ENCODE data around the gene NUDT16L1. TPM values are rescaled to one million over a fixed set of nuclear protein-coding genes. Genes with fewer than 3 reads are reported as not detected.

NUDT16L1 gene
- total RNA-seq, 1 experiment from 2014 or later, result 33.8 TPM

- intact Hi-C loops (cut with micrococcal nuclease; ENCODE audit: unreplicated experiment), result no loop called here
- no peaks in the 10 kb centered on the region for H3K9me3 ChIP-seq (ENCODE audit: low read depth, low read length, poor library complexity, severe bottlenecking)
- BruUV-seq (replicated peaks), result no TSS peak
- peak; percentile 63 for DNase-seq (ENCODE audit: low spot score)
- peak overlapping the region; percentile 40 for H3K4me3 ChIP-seq (ENCODE audit: low read depth, low read length, poor library complexity, severe bottlenecking)
- H3K27ac ChIP-seq (ENCODE audit: low read depth, low read length, poor library complexity, severe bottlenecking), result peak overlapping the region; percentile 58
- no peaks in the 10 kb centered on the region for H3K36me3 ChIP-seq (ENCODE audit: insufficient read depth, low read length, poor library complexity, severe bottlenecking)
- ChIA-PET POLR2A (ENCODE audit: low non-redundant PET) (no interaction called here), CTCF (no interaction called here)
- H3K4me1 ChIP-seq (ENCODE audit: insufficient read depth, low read length, poor library complexity, severe bottlenecking), result peaks cover 7% of the 10 kb centered on the region
- H3K27me3 ChIP-seq (replicated peaks; ENCODE audit: insufficient read depth, low read depth, low read length, poor library complexity), result no peaks in the 10 kb centered on the region
- TF ChIP-seq EZH2 (IDR thresholded peaks at IDR 0.05; ENCODE audit: borderline replicate concordance, low read depth, low read length, poor library complexity, severe bottlenecking), result no peak
- TF ChIP-seq, protein P1, sequence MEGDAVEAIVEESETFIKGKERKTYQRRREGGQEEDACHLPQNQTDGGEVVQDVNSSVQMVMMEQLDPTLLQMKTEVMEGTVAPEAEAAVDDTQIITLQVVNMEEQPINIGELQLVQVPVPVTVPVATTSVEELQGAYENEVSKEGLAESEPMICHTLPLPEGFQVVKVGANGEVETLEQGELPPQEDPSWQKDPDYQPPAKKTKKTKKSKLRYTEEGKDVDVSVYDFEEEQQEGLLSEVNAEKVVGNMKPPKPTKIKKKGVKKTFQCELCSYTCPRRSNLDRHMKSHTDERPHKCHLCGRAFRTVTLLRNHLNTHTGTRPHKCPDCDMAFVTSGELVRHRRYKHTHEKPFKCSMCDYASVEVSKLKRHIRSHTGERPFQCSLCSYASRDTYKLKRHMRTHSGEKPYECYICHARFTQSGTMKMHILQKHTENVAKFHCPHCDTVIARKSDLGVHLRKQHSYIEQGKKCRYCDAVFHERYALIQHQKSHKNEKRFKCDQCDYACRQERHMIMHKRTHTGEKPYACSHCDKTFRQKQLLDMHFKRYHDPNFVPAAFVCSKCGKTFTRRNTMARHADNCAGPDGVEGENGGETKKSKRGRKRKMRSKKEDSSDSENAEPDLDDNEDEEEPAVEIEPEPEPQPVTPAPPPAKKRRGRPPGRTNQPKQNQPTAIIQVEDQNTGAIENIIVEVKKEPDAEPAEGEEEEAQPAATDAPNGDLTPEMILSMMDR (conservative IDR thresholded peaks at IDR 0.05; ENCODE audit: low read depth, low read length), result no peak
Measured at GRCh38 chr16:4679850-4680636, 13.3 kb upstream of the NUDT16L1 start.

DNA sequence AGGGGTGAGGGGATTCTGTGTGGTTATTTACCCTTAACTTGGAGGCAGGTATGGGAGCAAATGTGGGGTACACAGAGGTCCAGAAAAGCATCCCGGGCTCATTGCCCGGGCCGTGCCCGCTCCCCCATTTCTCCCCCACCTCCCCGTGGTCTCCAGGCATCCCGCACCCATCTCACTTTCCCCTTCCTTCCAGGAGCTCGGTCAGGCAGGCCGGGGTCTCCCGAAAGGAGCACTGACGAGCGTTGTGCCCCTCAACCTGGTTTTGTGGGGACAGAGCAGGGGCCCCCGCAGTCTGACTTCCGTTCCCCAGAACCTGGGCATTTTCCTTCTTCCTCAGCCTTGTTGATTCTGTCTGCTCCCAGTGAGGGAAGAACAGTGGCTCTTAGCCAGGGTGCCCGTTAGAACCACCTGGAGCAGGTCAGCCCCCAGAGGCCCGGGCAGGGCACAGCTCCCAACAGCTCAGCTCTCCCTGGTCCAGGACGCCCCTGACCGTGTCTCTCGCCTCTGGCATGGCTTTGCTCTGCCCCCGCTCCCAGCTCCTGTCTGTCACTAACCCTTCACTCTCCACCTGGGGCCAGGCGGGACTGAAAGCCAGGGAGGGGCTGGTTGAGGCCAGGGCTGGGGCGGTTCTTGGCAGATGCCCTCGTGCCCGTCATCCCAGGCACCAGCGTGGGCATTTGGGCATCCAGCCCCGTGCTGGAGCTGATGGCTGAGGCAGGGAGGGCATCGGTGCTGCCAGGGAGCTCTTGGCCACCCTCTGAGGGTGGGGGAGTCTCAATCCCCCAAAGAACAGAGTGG, 12.5 kb upstream of the NUDT16L1 start:
- POLR2A ChIA-PET (ENCODE audit: low non-redundant PET), result no interaction called here

GRCh38 chr16:4681471-4682083, 11.8 kb upstream of the NUDT16L1 start:
- POLR2A ChIA-PET (ENCODE audit: low non-redundant PET), result no interaction called here
- intact Hi-C loops (cut with micrococcal nuclease; ENCODE audit: unreplicated experiment), result no loop called here

More for the DNA sequence above, 12.5 kb upstream of the NUDT16L1 start:
- Histone ChIP-seq H3K9me3 (ENCODE audit: low read depth, low read length, poor library complexity, severe bottlenecking) (no peaks in the 10 kb centered on the region), H3K4me1 (ENCODE audit: insufficient read depth, low read length, poor library complexity, severe bottlenecking) (peaks cover 7% of the 10 kb centered on the region), H3K27ac (ENCODE audit: low read depth, low read length, poor library complexity, severe bottlenecking) (peak overlapping the region; percentile 58), H3K36me3 (ENCODE audit: insufficient read depth, low read length, poor library complexity, severe bottlenecking) (no peaks in the 10 kb centered on the region), H3K27me3 (replicated peaks; ENCODE audit: insufficient read depth, low read depth, low read length, poor library complexity) (no peaks in the 10 kb centered on the region), H3K4me3 (ENCODE audit: low read depth, low read length, poor library complexity, severe bottlenecking) (peak overlapping the region; percentile 40)
- CTCF ChIA-PET, result no interaction called here
- intact Hi-C loops (cut with micrococcal nuclease; ENCODE audit: unreplicated experiment), result no loop called here
- BruUV-seq (replicated peaks), result no TSS peak
- no peak for TF ChIP-seq EZH2 (IDR thresholded peaks at IDR 0.05; ENCODE audit: borderline replicate concordance, low read depth, low read length, poor library complexity, severe bottlenecking)
- TF ChIP-seq, protein P1 (conservative IDR thresholded peaks at IDR 0.05; ENCODE audit: low read depth, low read length), result no peak
- no peak for DNase-seq (ENCODE audit: low spot score)

More at GRCh38 chr16:4681471-4682083, 11.8 kb upstream of the NUDT16L1 start:
- Histone ChIP-seq H3K36me3 (ENCODE audit: insufficient read depth, low read length, poor library complexity, severe bottlenecking) (no peaks in the 10 kb centered on the region), H3K4me1 (ENCODE audit: insufficient read depth, low read length, poor library complexity, severe bottlenecking) (peaks cover 7% of the 10 kb centered on the region), H3K4me3 (ENCODE audit: low read depth, low read length, poor library complexity, severe bottlenecking) (no peak overlapping the region), H3K9me3 (ENCODE audit: low read depth, low read length, poor library complexity, severe bottlenecking) (no peaks in the 10 kb centered on the region), H3K27ac (ENCODE audit: low read depth, low read length, poor library complexity, severe bottlenecking) (no peak overlapping the region), H3K27me3 (replicated peaks; ENCODE audit: insufficient read depth, low read depth, low read length, poor library complexity) (no peaks in the 10 kb centered on the region)
- no TSS peak for BruUV-seq (replicated peaks)
- TF ChIP-seq, protein P1 (conservative IDR thresholded peaks at IDR 0.05; ENCODE audit: low read depth, low read length), result no peak
- TF ChIP-seq EZH2 (IDR thresholded peaks at IDR 0.05; ENCODE audit: borderline replicate concordance, low read depth, low read length, poor library complexity, severe bottlenecking), result no peak
- DNase-seq (ENCODE audit: low spot score), result no peak
- CTCF ChIA-PET, result no interaction called here
